Measurements from ENCODE around the gene RNU2-63P.

DNA sequence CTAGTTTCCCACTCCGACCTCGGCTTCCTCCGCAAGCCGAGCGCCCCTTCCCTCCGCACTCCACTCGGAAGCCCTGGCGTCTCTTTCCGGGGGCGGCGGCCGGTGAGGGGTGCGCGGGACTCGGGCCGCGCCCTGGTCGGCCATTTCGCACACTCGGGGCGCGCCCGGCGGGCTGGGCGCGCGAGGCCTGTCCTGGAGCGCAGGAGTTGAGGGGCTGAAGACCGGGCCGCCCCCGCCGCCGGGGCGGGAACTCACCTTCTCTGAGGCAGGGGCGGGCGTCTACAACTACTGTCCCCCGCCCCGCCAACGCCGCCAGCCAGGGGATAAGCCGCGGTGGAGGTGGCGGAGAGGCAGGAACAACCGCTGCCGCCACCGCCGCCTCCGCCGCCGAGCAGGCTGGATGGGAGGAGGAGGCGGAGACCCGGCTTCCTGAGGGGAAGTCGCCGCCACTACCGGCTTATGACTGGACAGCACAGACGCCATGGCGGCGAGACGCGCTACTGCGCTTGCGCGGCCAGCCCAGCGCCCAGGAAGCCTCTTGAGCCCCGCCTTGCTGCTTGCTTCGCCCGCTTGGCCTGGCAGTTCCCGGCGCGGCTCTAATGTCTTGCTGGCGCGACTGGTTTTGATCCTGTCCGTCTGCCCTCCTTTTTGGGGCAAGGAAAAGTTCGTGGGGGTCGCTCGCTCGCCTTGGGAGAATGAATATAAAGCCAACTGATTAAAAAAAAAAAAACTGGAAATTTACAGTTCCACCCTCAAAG lies 39.2 kb upstream of the RNU2-63P start, which contains the start of gene KRCC1:
- TF ChIP-seq SP1 (IDR thresholded peaks at IDR 0.05): no peak
- no peak for TF ChIP-seq NFRKB (IDR thresholded peaks at IDR 0.05)
- no peak for TF ChIP-seq LEF1 (IDR thresholded peaks at IDR 0.05; ENCODE audit: borderline replicate concordance)
- TF ChIP-seq ZNF384 (IDR thresholded peaks at IDR 0.05): no peak
- TF ChIP-seq BHLHE40 (IDR thresholded peaks at IDR 0.05; ENCODE audit: borderline replicate concordance): no peak
- TF ChIP-seq FOXA1 (IDR thresholded peaks at IDR 0.05): no peak
- no peak for TF ChIP-seq FOXM1 (IDR thresholded peaks at IDR 0.05; ENCODE audit: borderline replicate concordance)
- TF ChIP-seq HDGF (IDR thresholded peaks at IDR 0.05; ENCODE audit: borderline replicate concordance): no peak
- TF ChIP-seq FOXK2 (IDR thresholded peaks at IDR 0.05): no peak
- TF ChIP-seq, protein P1, sequence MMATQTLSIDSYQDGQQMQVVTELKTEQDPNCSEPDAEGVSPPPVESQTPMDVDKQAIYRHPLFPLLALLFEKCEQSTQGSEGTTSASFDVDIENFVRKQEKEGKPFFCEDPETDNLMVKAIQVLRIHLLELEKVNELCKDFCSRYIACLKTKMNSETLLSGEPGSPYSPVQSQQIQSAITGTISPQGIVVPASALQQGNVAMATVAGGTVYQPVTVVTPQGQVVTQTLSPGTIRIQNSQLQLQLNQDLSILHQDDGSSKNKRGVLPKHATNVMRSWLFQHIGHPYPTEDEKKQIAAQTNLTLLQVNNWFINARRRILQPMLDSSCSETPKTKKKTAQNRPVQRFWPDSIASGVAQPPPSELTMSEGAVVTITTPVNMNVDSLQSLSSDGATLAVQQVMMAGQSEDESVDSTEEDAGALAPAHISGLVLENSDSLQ (IDR thresholded peaks at IDR 0.05): no peak

Data from HEK293T (cell line).